ENCODE results near the gene POLRMT. TPM values are rescaled to one million over a fixed set of nuclear protein-coding genes. Genes with fewer than 3 reads are reported as not detected.

Gene POLRMT
- polyA plus RNA-seq, 1 donor (not counting 4 experiments of a cell fraction or from before 2014, with no cell fraction given), result 33.3 TPM

DNA sequence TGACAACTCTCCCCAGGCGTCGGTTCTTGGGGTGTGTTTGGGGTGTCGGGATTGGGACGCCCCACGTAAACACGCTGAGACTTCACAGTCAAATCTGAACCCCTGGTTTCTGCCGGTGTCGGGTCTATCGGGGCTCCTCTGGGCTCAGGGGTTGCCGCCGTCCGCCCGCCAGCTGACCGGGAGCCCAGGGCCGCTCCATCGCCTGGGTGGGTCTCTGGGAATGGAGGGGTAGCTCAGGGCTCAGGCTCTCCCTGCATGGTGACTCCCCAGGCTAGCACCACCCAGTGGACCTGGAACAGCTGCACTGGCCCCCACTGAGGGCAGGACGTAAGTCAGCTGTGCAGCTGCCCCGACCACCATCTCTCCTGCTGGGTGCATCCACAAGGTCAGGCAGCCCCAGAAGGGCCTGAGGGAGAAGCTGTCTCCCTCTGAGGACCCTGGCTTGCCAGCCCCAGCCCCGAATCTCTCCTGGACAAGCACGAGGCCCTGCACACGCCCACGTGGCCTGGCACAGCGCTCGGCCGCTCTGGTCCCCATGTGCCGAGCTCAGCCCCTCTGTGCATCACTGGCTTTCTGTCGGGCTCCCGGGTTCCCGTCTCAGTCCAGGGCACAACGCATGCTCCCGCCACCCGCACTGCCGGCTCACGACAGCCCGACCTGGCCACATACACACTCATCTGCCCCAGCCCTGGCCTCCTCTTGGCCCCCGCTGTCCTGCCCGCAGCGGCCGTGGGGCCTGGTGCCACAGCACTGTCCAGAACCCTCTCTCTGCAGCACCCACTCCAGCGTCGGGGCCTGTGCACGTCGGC lies 23.6 kb upstream of the POLRMT start:
- Histone ChIP-seq H3K9me1 (ENCODE audit: control insufficient read depth, extremely low read depth, insufficient read depth, low read length) (peaks cover 6% of the 10 kb centered on the region), H3K4me3 (ENCODE audit: control insufficient read depth in 2 of 3, extremely low read depth in 1 of 3, insufficient read depth in 2 of 3, low read depth in 1 of 3, low read length in 3 of 3) (no peak overlapping the region), H3K36me3 (ENCODE audit: control insufficient read depth in 2 of 2, extremely low read depth in 1 of 2, insufficient read depth in 2 of 2, low read length in 2 of 2) (peaks cover 23 to 38% of the 10 kb centered on the region in 2 experiments), H3K27me3 (ENCODE audit: control insufficient read depth, extremely low read depth, insufficient read depth, low read length) (no peaks in the 10 kb centered on the region), H3K4me1 (ENCODE audit: control insufficient read depth, extremely low read depth, insufficient read depth, low read length) (peaks cover 36% of the 10 kb centered on the region), H3K4me2 (ENCODE audit: control insufficient read depth, extremely low read depth, insufficient read depth, low read depth, low read length) (no peak overlapping the region), H3K79me2 (ENCODE audit: control insufficient read depth, insufficient read depth, low read length) (peaks cover 98% of the 10 kb centered on the region), H3K9me3 (ENCODE audit: control insufficient read depth, low read depth, low read length) (no peaks in the 10 kb centered on the region), H3K9ac (ENCODE audit: control insufficient read depth, extremely low read depth, insufficient read depth, low read length) (no peak overlapping the region), H3K27ac (ENCODE audit: control insufficient read depth, insufficient read depth, low read length) (no peak overlapping the region), H4K20me1 (ENCODE audit: control insufficient read depth, extremely low read depth, insufficient read depth, low read length) (peaks cover 78% of the 10 kb centered on the region), H2AFZ (ENCODE audit: control insufficient read depth, low read length) (no peak overlapping the region)
- no peak for DNase-seq (ENCODE audit: low read depth, low spot score)
- dilution Hi-C loops (cut with MboI; ENCODE audit: extremely low pct_ligation_motif_present, low sequenced_read_pairs), result no loop called here
- TF ChIP-seq, protein P1, sequence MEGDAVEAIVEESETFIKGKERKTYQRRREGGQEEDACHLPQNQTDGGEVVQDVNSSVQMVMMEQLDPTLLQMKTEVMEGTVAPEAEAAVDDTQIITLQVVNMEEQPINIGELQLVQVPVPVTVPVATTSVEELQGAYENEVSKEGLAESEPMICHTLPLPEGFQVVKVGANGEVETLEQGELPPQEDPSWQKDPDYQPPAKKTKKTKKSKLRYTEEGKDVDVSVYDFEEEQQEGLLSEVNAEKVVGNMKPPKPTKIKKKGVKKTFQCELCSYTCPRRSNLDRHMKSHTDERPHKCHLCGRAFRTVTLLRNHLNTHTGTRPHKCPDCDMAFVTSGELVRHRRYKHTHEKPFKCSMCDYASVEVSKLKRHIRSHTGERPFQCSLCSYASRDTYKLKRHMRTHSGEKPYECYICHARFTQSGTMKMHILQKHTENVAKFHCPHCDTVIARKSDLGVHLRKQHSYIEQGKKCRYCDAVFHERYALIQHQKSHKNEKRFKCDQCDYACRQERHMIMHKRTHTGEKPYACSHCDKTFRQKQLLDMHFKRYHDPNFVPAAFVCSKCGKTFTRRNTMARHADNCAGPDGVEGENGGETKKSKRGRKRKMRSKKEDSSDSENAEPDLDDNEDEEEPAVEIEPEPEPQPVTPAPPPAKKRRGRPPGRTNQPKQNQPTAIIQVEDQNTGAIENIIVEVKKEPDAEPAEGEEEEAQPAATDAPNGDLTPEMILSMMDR (optimal IDR thresholded peaks at IDR 0.05 in 1 of 3, IDR thresholded peaks at IDR 0.05 in 1 of 3, conservative IDR thresholded peaks at IDR 0.05 in 1 of 3; ENCODE audit: extremely low read depth in 1 of 3, insufficient read depth in 2 of 3, low read length in 3 of 3), result peak in 1 of 3 experiments; percentile 6
- no peak for TF ChIP-seq EZH2 (IDR thresholded peaks at IDR 0.05; ENCODE audit: low read length)
- no peak for FAIRE-seq

DNA sequence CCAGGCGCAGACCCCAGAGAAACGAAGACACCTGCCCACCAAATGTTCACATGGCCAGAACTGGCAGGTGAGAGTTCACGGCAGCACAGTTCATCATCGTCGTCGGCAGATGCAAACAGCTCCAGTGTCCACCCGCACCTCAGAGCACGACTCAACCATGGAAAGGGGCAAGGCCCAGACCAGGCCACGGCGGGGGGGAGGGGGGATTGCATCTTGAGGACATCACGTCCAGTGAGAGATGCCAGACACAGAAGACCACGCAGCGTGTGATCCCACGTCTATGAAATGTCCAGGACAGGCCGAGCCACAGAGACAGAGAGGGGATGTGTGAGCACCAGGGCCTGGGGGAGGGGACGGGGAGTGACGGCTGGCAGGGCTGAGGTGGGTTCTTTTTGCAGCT lies 22.4 kb upstream of the POLRMT start:
- no peaks in the 10 kb centered on the region for H3K9me3 ChIP-seq (ENCODE audit: control insufficient read depth, low read depth, low read length)
- H3K27me3 ChIP-seq (ENCODE audit: control insufficient read depth, extremely low read depth, insufficient read depth, low read length), result no peaks in the 10 kb centered on the region
- H3K36me3 ChIP-seq (ENCODE audit: control insufficient read depth in 2 of 2, extremely low read depth in 1 of 2, insufficient read depth in 2 of 2, low read length in 2 of 2), result peaks cover 28 to 42% of the 10 kb centered on the region in 2 experiments
- no peak overlapping the region for H2AFZ ChIP-seq (ENCODE audit: control insufficient read depth, low read length)
- peaks cover 6% of the 10 kb centered on the region for H3K9me1 ChIP-seq (ENCODE audit: control insufficient read depth, extremely low read depth, insufficient read depth, low read length)
- H3K4me3 ChIP-seq (ENCODE audit: control insufficient read depth in 2 of 3, extremely low read depth in 1 of 3, insufficient read depth in 2 of 3, low read depth in 1 of 3, low read length in 3 of 3), result no peak overlapping the region
- DNase-seq (ENCODE audit: low read depth, low spot score), result no peak
- peaks cover 98% of the 10 kb centered on the region for H3K79me2 ChIP-seq (ENCODE audit: control insufficient read depth, insufficient read depth, low read length)
- no peak overlapping the region for H3K27ac ChIP-seq (ENCODE audit: control insufficient read depth, insufficient read depth, low read length)
- dilution Hi-C loops (cut with MboI; ENCODE audit: extremely low pct_ligation_motif_present, low sequenced_read_pairs), result no loop called here
- FAIRE-seq, result no peak
- H3K4me2 ChIP-seq (ENCODE audit: control insufficient read depth, extremely low read depth, insufficient read depth, low read depth, low read length), result no peak overlapping the region
- TF ChIP-seq EZH2 (IDR thresholded peaks at IDR 0.05; ENCODE audit: low read length), result no peak
- TF ChIP-seq, protein P1 (optimal IDR thresholded peaks at IDR 0.05 in 1 of 3, IDR thresholded peaks at IDR 0.05 in 1 of 3, conservative IDR thresholded peaks at IDR 0.05 in 1 of 3; ENCODE audit: extremely low read depth in 1 of 3, insufficient read depth in 2 of 3, low read length in 3 of 3), result no peak
- H3K9ac ChIP-seq (ENCODE audit: control insufficient read depth, extremely low read depth, insufficient read depth, low read length), result no peak overlapping the region
- peaks cover 71% of the 10 kb centered on the region for H4K20me1 ChIP-seq (ENCODE audit: control insufficient read depth, extremely low read depth, insufficient read depth, low read length)
- peaks cover 25% of the 10 kb centered on the region for H3K4me1 ChIP-seq (ENCODE audit: control insufficient read depth, extremely low read depth, insufficient read depth, low read length)
